Memory B cell (primary cell): ENCODE data around the gene FHIT.

Source experiments
- ATAC-seq: fragments of 150-1000 bp; cut with Tn5 transposase; 2 replicates; pipeline ENCODE4 v1.10.0; 2021; ENCODE audit warnings: low read depth, mild to moderate bottlenecking, moderate library complexity
- DNase-seq, 2 donors: peaks; one replicate each; pipeline ENCODE4 v3.0.0; 2022; ENCODE audit warnings: low spot score in 2 of 2
- H3K27ac Mint-ChIP-seq: one replicate; pipeline ENCODE4 v1.8.0; 2022; ENCODE audit warnings: mild to moderate bottlenecking, moderate library complexity, mixed read lengths
- H3K27me3 Mint-ChIP-seq: one replicate; pipeline ENCODE4 v1.8.0; 2022; ENCODE audit warnings: mixed read lengths
- H3K36me3 Mint-ChIP-seq: one replicate; pipeline ENCODE4 v1.8.0; 2022; ENCODE audit warnings: mild to moderate bottlenecking, mixed read lengths
- H3K4me1 Mint-ChIP-seq: one replicate; pipeline ENCODE4 v1.8.0; 2022; ENCODE audit warnings: mixed read lengths
- H3K4me3 Mint-ChIP-seq: one replicate; pipeline ENCODE4 v1.8.0; 2022; ENCODE audit warnings: mild to moderate bottlenecking, moderate library complexity, mixed read lengths
- H3K9me3 Mint-ChIP-seq: one replicate; pipeline ENCODE4 v1.8.0; 2022; ENCODE audit warnings: mixed read lengths

Gene FHIT

DNA sequence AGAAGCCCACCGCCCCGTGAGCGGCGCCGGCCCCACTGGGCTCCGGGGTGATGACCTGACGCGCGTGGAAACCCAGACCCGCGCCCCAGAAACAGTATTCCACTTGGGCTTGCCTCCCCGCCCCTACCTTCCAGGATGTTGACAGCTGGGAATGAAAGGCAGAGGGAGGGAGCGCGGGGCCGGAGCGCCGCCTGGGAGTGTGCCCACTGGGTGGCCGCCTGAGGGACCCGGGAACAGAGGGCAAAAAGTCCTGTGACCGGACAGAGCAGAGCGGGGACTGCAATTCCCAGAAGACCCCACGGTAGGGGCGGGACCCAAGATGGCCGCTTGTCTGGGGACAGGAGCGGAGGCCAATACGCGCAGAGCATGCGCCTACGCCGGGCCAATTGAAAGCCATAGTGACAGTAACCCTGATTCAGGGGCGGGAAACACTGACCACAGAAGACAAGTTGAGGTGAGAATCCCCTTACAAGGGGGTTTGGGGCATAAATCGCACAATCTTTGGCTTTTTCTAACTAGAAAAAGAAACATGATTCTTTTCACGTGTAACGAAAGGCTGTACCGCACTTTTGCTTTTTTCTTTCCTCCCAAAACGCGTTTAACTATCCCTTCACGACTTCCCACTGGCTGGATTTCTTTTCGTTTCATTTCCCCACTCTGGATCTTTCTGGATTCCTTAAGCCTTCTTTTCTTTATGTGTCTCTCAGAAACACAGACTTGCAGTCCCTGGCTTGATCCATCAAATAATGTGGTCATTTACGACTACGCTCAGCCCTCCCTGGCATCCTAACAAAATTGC is at the start of gene FHIT:
Gene FHIT (minus strand): TSS at position 279 of the 799 bp plus-strand sequence.
- Mint-ChIP-seq H3K9me3 (no peaks in the 10 kb centered on the region), H3K27me3 (peaks cover 2% of the 10 kb centered on the region), H3K4me3 (peak within 1 kb of the TSS; percentile 86), H3K36me3 (peaks cover 2% of the 10 kb centered on the region), H3K4me1 (peaks cover 16% of the 10 kb centered on the region), H3K27ac (peak within 1 kb of the TSS; percentile 86)
- peak; percentile 84 for ATAC-seq
- peak; percentile 85 to 88 for DNase-seq

DNA sequence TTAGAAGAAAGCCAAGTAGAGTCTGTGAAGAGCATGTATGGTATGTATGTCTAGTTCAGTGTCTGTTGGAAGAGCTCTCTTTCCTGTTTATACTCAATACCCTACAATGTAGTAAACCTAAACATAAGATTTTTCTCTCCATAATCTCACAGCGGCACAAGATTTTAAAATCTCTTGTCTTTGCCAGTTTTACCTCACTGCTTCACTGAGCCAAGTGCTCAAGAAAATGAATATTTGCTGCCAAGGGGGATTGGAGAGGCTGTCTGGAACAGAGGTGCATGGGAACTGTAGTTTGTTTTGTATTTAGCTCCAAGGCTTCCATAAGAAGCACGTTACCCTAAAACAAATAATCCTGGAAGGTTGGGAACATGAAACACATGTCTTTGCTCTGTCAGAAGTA is 49.5 kb upstream of the FHIT start:
- DNase-seq (no peak), ATAC-seq (no peak)
- H3K9me3 Mint-ChIP-seq, result peaks cover under 1% of the 10 kb centered on the region
- H3K27ac Mint-ChIP-seq, result no peak overlapping the region
- H3K4me1 Mint-ChIP-seq, result no peaks in the 10 kb centered on the region
- no peaks in the 10 kb centered on the region for H3K36me3 Mint-ChIP-seq
- H3K4me3 Mint-ChIP-seq, result no peak overlapping the region
- H3K27me3 Mint-ChIP-seq, result peaks cover 2% of the 10 kb centered on the region

DNA sequence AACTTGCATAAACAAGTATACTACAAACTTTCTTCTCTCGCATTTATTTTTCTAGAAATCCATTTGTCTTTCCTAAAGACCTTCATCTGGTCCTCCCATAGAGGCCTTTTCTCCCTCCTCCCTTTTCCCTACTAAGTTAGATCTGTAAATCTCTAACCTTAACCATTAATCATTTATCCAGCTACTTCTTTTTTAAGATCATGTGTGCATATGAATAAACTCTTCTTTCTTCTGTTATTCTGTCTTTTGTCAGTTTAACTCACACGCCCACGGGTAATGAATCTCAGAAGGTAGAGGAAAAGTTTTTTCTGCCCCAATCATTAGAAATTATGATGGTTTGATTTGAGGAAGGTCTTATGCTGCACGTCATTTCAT is 48.7 kb upstream of the FHIT start:
- DNase-seq (no peak), ATAC-seq (no peak)
- Mint-ChIP-seq H3K4me1 (no peaks in the 10 kb centered on the region), H3K9me3 (no peaks in the 10 kb centered on the region), H3K4me3 (no peak overlapping the region), H3K27me3 (peaks cover 6% of the 10 kb centered on the region), H3K36me3 (no peaks in the 10 kb centered on the region), H3K27ac (no peak overlapping the region)

DNA sequence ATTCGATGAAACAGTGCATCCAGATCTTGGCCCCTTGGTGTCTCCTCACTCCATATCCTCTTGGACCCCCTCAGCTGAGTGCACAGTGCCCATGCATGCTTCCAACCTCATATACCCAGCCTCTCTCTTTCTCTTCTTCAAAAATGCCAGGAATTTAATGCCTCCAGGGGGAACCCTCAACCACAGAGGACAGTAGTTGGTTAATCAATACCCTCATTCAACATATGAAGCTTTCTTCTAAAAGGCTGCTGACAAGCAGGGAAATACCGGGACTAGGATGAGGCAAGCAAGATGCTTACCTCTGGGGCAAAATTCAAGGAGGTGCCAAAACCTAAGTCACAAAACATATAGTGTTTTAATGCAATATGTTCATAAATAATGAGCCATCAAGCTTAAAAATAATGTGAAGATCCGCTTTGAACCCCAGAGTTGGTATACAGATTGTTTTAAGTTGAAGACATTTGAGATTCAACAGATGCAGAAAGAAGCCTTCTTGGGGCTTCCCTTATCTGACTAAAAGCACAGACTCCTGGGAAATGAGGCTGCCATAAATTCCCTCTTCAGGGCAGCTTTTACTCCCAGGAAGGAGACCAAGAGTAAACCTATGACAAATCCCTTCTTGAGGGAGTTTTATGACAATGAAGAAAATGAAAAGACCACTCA is 48.2 kb upstream of the FHIT start:
- H3K4me1 Mint-ChIP-seq, result no peaks in the 10 kb centered on the region

DNA sequence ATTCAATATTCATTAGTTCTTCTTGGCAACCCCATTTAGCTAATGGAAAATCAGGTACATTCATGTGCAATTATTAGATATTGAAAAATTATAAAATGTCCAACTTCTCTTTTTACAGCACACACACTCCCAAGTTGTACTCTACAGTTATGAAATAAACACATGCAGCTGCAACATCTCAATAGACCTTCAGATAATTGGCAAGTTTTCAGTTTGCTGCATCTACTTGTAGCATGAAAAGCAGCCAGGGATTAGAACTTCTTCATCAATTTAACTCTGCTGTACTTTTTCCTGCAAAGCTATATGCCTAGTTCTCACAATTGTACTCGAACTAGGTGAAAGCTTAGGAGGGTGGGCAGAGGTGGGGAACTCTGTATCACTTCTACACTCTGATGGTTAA is 46.6 kb upstream of the FHIT start:
- H3K27ac Mint-ChIP-seq, result no peak overlapping the region
- no peaks in the 10 kb centered on the region for H3K4me1 Mint-ChIP-seq
- H3K36me3 Mint-ChIP-seq, result no peaks in the 10 kb centered on the region
- no peaks in the 10 kb centered on the region for H3K9me3 Mint-ChIP-seq
- H3K4me3 Mint-ChIP-seq, result no peak overlapping the region
- ATAC-seq (no peak), DNase-seq (no peak)
- H3K27me3 Mint-ChIP-seq, result peaks cover 6% of the 10 kb centered on the region

More for the DNA sequence above, 48.2 kb upstream of the FHIT start:
- Mint-ChIP-seq H3K27ac (no peak overlapping the region), H3K36me3 (no peaks in the 10 kb centered on the region), H3K9me3 (no peaks in the 10 kb centered on the region), H3K4me3 (no peak overlapping the region), H3K27me3 (peaks cover 6% of the 10 kb centered on the region)
- ATAC-seq, result no peak
- no peak for DNase-seq

DNA sequence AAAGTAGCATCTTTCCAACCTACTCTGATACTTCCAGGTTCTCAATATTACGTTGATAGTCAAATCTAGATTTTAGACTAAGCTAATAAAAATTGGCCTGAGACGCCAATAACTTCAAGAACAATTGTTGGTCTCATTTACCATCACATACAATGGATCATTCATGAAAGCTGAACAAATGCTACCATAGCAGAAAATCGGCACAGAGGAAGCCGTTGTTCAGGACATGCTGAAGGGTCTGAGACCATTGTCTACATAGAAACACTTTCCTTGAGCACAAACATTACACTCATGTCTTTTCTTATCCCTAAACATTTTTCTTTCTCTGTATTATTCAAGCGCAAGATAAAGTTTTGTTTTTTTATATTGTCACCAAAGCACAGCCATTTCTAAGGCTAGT is 37.2 kb upstream of the FHIT start:
- peaks cover 3% of the 10 kb centered on the region for H3K27me3 Mint-ChIP-seq
- ATAC-seq (no peak), DNase-seq (no peak)

DNA sequence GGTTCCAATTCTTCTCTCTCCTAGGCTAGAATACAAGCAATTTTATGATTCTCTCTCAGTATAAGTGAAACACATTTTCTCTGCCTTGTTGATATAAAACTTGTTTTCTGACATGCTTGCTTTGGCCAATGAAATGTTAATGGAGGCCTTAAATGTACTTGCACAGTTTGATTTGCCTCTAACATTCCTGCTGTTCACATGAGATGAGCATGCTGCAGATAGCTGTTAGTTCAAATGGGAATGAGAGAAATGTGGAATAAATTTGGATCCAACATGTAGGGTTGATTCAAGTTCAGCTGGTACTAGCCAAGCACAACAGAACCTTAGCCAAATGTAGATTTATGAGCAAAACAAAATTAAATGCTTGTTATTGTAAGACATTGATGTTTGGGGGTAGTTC is 32.6 kb upstream of the FHIT start:
- DNase-seq (no peak), ATAC-seq (no peak)
- no peak overlapping the region for H3K4me3 Mint-ChIP-seq
- no peaks in the 10 kb centered on the region for H3K9me3 Mint-ChIP-seq
- no peaks in the 10 kb centered on the region for H3K36me3 Mint-ChIP-seq
- peaks cover 7% of the 10 kb centered on the region for H3K27me3 Mint-ChIP-seq
- no peaks in the 10 kb centered on the region for H3K4me1 Mint-ChIP-seq
- no peak overlapping the region for H3K27ac Mint-ChIP-seq

More for the DNA sequence above, 37.2 kb upstream of the FHIT start:
- no peak overlapping the region for H3K27ac Mint-ChIP-seq
- no peak overlapping the region for H3K4me3 Mint-ChIP-seq
- no peaks in the 10 kb centered on the region for H3K36me3 Mint-ChIP-seq
- no peaks in the 10 kb centered on the region for H3K4me1 Mint-ChIP-seq
- H3K9me3 Mint-ChIP-seq, result no peaks in the 10 kb centered on the region

DNA sequence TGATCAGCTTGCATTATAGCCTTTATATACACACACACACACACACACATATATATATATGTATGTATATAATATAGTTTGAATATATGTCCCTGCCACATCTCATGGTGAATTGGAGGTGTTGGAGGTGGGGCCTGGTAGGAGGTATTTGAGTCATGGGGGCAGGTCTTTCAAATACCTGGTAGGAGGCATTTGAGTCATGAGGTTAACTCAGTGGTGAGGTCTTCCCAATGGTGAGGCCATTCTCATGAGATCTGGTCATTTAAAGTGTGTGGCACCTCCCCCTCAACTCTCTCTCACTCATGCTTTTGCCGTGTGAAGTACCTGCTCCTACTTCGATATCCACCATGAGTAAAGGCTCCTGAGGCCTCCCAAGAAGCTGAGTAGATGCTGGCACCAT is 27.5 kb upstream of the FHIT start:
- Mint-ChIP-seq H3K36me3 (no peaks in the 10 kb centered on the region), H3K9me3 (no peaks in the 10 kb centered on the region), H3K4me1 (no peaks in the 10 kb centered on the region), H3K4me3 (no peak overlapping the region), H3K27me3 (peaks cover 7% of the 10 kb centered on the region), H3K27ac (no peak overlapping the region)
- ATAC-seq (no peak), DNase-seq (no peak)

DNA sequence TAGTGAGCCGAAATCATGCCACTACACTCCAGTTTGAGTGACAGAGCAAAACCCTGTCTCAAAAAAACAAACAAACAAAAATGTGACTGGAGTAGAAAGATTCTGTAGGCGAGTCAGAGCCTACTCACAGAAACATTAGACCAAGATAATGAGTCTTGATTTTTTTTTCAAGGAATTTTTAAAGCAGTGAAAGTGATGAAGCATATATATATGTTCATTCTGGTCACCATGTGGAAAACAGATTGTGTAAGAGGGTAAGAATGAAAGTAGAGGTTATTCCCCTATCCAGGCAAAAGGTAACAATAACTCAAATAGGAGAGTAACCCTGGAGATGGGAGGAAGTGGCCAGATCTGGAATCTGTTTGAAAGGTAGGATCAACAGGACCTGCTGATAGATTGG is 26.2 kb upstream of the FHIT start:
- Mint-ChIP-seq H3K27ac (no peak overlapping the region), H3K9me3 (no peaks in the 10 kb centered on the region), H3K4me1 (no peaks in the 10 kb centered on the region), H3K27me3 (peaks cover 11% of the 10 kb centered on the region), H3K36me3 (no peaks in the 10 kb centered on the region), H3K4me3 (no peak overlapping the region)
- ATAC-seq, result no peak
- DNase-seq, result no peak

DNA sequence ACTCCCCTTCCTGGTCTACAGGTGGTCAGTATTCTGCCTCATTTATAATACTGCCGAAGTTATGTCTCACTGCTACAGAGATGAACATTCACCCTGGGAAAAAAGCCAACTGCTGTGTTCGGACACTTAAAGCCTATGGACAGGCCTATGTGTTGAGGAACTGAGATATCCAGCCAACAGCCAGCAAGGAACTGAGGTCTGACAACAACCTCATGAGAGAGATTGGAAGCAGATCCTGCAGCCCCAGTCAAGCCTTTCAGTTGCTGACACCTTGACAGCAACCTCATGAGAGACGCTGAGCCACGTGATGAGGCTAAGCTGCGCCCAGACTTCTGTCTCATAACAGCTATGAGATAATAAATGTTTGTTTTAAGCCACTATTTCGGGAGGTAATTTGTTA is 18.2 kb upstream of the FHIT start:
- H3K9me3 Mint-ChIP-seq, result no peaks in the 10 kb centered on the region
- DNase-seq (no peak), ATAC-seq (no peak)
- H3K27ac Mint-ChIP-seq, result no peak overlapping the region
- no peaks in the 10 kb centered on the region for H3K36me3 Mint-ChIP-seq
- H3K4me1 Mint-ChIP-seq, result no peaks in the 10 kb centered on the region
- H3K27me3 Mint-ChIP-seq, result peaks cover 12% of the 10 kb centered on the region
- no peak overlapping the region for H3K4me3 Mint-ChIP-seq

DNA sequence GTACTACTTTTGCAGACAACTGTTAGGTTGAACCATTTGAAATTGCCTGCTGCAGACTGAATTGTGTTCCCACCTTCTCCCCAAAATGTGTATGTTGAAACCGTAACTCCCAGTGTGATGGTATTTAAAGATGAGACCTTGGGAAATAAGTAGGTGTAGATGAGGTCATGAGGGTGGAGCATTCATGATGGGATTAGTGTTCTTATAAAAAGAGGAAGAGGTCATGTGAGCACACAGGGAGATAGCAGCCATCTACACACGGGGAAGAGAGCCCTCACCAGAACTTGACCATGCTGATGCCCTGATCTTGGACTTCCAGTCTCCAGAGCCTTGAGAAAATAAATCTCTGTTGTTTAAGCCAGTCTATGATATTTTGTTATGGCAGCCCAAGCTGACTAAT is 17.4 kb upstream of the FHIT start:
- H3K36me3 Mint-ChIP-seq, result no peaks in the 10 kb centered on the region
- no peaks in the 10 kb centered on the region for H3K9me3 Mint-ChIP-seq
- DNase-seq (no peak), ATAC-seq (no peak)
- H3K4me1 Mint-ChIP-seq, result no peaks in the 10 kb centered on the region
- H3K27ac Mint-ChIP-seq, result no peak overlapping the region
- no peak overlapping the region for H3K4me3 Mint-ChIP-seq
- peaks cover 12% of the 10 kb centered on the region for H3K27me3 Mint-ChIP-seq

DNA sequence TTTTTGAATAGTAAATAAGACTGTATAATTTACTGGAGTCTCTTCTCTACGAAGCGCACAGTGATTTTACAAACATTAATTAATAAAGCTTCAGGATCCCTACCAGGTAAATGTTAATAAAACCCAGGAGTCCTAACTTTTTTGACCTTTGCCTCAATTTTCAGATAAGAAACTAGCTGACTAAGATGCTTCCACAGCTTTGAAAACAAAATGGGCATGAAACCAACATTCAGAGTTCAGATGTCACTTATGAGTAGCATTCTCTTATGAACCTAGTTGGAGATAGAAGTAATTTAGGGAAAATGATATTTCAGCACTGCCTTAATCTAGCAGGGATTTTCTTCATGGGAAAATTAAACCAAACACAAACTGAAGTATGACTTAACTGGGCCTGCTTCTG is 13.0 kb upstream of the FHIT start:
- ATAC-seq (no peak), DNase-seq (no peak)
- Mint-ChIP-seq H3K27me3 (peaks cover 20% of the 10 kb centered on the region), H3K27ac (no peak overlapping the region), H3K36me3 (peaks cover 2% of the 10 kb centered on the region), H3K9me3 (peaks cover 5% of the 10 kb centered on the region), H3K4me3 (no peak overlapping the region), H3K4me1 (no peaks in the 10 kb centered on the region)

DNA sequence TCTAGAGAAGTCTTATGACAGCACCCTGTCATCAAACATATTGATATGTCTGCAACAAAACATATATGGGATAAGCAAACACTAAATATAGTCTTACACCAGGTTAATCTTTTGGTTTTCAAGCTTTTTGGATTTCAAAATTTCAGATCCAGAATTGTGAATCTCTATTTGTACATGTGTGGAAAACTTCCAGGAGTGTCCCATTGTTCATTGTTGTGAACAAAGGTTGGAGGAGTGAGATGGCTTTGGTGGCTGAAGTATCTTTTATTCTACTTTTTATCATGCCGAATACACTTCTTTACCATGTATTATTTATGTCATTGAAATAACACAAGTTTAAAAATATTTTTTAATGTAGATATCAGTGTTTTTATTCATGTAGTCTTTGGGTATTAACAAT is 5.9 kb upstream of the FHIT start:
- H3K27ac Mint-ChIP-seq, result no peak overlapping the region
- no peak for ATAC-seq

DNA sequence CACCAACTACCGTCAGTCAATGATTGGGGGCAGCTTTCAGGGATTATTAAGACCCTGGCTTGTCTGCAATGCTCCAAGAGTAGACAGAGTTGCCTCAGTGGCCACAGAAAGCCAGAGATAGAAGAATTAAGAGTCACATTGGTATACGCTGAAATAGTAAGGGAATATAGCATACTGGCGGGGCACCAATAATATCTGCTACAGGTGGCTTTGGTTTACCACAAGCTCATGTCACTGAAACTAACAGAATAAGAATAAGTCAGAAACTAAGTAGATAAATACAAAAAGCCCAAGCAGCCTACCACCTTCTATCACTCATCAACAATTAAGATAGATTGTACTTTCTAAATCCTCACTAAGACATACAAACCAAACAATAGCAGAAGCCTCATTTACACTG is 2.5 kb upstream of the FHIT start:
- ATAC-seq, result no peak
- Mint-ChIP-seq H3K27ac (no peak overlapping the region), H3K9me3 (no peaks in the 10 kb centered on the region), H3K4me1 (peaks cover 16% of the 10 kb centered on the region), H3K36me3 (no peaks in the 10 kb centered on the region), H3K27me3 (peaks cover 2% of the 10 kb centered on the region), H3K4me3 (no peak overlapping the region)
- no peak for DNase-seq

More for the DNA sequence above, 5.9 kb upstream of the FHIT start:
- Mint-ChIP-seq H3K4me1 (peaks cover under 1% of the 10 kb centered on the region), H3K27me3 (peaks cover 4% of the 10 kb centered on the region), H3K4me3 (no peak overlapping the region), H3K36me3 (peaks cover 2% of the 10 kb centered on the region), H3K9me3 (peaks cover 5% of the 10 kb centered on the region)
- DNase-seq, result no peak

DNA sequence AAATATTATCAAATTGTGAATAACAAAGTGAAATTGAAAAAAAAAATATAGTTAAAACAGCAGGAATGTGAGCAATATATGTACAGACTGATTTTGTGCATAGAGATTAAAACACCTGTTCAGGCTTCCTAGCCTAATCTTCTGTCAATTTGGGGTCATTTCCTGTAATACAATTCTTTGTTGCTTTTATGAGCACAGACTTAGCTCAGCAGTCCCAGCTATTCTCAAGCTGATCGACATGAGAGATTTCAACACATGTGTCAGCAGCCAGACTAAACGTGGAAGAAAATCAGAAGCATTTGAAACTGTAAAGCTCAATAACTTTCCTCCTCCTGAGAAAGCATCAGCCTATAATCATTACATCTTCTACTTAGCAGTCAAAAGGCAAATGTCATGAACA is 1.6 kb upstream of the FHIT start:
- H3K4me1 Mint-ChIP-seq, result peaks cover 16% of the 10 kb centered on the region
- H3K9me3 Mint-ChIP-seq, result no peaks in the 10 kb centered on the region
- no peak overlapping the region for H3K4me3 Mint-ChIP-seq
- H3K36me3 Mint-ChIP-seq, result no peaks in the 10 kb centered on the region
- DNase-seq, result no peak
- peaks cover 2% of the 10 kb centered on the region for H3K27me3 Mint-ChIP-seq
- ATAC-seq, result no peak
- no peak overlapping the region for H3K27ac Mint-ChIP-seq
